Panc1 (cell line): Measurements from ENCODE around the gene RASGRF2.

Source experiments
- CTCF ChIP-seq: fragments of 450-650 bp; IDR thresholded peaks from 2 replicates; pipeline ENCODE4 v1.5.1; 2017; ENCODE audit warnings: mild to moderate bottlenecking
- SIN3A ChIP-seq: IDR thresholded peaks from 2 replicates; pipeline ENCODE4 v1.6.1; 2012; ENCODE audit warnings: low read depth, mild to moderate bottlenecking, low read length, moderate library complexity, borderline replicate concordance; ENCODE audit not compliant: insufficient read depth

- TF ChIP-seq CTCF (no peak), SIN3A (no peak)
Measured at GRCh38 chr5:81162501-81162900, 202.3 kb downstream of the RASGRF2 start.
